NCI-H1417 treated with DMSO at 0.1 percent for 48 hours (cell line): ENCODE measurements around the gene SLC38A1.
A peak's percentile ranks its signal among the peaks of the same experiment; 100 is the strongest.

ENCODE experiments used
- DNase-seq: peaks from one replicate; lab custom pipeline; 2025; lab: John Stamatoyannopoulos, UW

SLC38A1 gene

DNA sequence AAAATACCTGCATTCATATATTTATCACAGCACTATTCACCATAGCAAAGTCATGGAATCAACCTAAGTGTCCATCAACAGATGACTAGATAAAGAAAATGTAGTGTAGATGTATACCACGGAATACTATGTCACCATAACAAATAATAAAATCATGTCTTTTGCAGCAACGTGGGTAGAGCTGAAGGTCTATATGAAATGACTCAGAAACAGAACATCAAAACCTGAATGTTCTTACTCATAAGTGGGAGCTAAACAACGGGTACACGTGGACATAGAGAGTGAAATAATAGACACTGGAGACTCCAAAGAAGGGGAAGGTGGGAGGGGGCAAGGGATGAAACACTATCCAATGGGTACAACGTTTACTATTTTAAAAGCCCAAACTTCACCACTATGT, 37.9 kb downstream of the SLC38A1 start:
- DNase-seq: no peak

DNA sequence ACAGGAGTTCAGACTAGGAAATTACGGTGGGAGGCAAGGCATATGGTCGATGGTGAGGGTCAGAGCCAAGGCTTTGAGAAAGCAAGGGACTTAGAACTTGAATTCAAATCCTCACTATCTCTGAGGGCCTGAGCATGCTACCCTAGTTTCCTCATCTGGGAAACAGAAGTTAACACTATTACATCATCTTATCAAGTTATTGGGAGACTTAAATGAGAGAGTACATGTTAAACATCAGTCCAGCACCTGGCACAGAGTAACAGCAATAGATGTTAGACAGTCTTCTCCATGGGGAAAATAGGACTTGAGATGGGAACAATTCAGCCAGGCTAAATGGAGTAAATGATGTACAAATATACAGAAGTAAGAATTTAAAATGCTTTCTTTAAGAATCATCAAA, 38.5 kb downstream of the SLC38A1 start:
- DNase-seq: no peak

DNA sequence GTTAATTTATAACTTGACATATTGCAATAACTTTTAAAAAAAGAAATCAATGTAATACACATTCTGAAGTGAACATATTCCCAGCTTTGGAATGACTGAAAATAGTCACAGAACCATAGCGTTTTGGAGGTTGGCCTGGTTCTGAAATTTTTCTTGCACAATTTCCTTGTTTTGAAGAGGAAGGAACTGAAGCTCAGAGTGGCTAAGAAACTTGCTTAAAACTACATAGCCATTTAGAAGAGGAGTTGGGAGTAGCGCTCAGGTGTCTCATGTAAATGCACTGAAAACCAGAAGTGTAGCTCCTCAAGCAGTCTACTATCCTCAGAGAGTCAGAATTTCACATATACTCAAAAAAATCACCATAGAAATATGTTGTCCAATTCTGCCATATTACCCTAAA, 41.2 kb downstream of the SLC38A1 start:
- DNase-seq: no peak

DNA sequence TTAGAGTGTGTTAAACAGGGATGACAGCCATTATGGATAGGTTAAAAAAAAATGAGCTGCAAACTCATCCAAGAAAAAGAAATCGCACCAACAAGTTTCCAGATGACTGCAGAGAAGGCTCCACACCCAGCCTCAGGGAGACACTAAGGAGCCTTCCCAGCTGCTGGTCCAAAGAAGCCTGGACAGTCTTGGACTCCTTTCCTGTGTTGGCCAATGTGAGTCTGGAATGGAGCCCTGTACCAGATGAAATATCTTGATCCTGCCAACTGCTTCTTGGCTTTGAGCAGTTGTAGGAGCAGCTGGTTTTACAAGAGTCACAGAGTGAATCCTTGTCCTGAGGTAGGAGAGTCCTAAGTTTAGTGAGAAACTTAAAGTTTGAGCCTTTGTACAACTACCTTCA, 44.5 kb downstream of the SLC38A1 start:
- no peak for DNase-seq

DNA sequence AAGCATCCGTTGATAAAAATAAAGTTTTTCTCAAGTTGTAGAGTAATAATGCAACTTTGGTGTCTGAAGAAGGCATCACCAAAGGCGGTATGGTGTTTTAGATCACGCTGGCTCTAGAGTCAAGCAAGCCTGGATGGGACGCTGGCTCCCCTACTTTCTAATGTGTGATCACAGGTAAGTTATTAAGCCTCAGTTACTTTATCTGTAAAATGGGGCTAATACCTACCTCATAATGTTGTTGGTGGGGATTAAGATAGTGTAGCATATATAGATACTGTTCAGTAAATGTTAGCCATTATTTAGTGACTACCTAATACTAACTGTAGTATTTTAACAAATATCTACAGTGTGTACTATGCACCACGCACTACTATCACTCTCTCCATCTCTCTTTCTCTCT, 45.8 kb downstream of the SLC38A1 start:
- DNase-seq: no peak

DNA sequence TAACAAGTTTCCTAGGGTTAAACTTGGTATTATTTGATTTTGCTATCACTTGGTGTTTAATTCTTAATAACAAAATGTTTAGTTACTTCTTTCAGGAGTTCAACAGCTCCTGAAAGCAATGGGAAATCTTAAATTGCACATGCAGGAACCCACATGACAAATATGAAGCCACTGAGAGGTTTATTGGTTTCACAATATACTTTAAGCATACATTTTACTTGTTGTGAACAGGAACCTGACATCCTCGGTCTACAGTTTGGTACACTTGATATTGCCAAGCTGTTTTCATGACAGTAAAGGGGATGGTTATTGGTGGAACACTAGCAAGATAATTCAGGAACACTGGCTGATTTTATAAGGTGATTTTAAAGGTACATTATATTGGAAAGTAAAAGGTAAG, 46.2 kb downstream of the SLC38A1 start:
- DNase-seq: no peak

DNA sequence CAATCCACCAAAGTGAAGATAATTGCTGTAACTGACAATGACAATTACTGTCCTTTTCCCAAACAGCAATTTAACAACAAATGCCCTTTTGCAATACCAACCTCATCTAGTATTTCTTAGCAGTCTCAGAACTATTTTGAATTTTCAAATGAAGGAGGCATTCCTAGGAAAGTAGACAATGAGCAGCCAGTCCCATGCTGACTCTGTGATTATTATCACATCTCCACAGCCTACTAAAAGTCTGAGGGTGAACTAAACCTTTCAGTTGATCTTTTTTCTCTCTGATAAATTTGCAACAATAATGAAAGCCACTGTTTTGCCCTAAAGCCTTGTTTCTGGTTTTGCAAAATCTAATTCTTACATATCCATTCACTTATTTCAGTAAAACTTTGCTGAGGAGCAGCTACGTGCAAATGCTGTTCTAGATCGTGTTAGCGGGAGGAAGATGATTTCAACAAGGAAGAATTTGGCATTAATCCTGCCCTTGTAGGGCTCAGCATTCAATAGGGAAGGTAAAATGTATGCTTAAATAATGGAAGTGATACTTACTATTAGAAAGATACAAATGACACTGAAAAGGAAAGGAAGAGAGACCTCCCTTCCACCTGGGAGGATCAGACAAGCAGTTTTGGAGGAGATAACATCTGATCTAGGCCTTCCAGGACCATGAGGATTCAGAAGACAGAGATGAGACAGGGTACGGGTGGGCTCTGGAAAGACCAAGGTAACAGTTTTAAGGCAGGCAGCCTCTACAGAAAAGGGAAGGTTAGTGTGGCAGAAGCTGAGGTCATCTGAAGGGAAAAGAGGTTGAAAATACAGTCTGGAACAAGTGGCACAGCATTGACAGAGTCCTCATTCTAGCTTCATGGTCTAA, 47.4 kb downstream of the SLC38A1 start:
- DNase-seq: no peak

DNA sequence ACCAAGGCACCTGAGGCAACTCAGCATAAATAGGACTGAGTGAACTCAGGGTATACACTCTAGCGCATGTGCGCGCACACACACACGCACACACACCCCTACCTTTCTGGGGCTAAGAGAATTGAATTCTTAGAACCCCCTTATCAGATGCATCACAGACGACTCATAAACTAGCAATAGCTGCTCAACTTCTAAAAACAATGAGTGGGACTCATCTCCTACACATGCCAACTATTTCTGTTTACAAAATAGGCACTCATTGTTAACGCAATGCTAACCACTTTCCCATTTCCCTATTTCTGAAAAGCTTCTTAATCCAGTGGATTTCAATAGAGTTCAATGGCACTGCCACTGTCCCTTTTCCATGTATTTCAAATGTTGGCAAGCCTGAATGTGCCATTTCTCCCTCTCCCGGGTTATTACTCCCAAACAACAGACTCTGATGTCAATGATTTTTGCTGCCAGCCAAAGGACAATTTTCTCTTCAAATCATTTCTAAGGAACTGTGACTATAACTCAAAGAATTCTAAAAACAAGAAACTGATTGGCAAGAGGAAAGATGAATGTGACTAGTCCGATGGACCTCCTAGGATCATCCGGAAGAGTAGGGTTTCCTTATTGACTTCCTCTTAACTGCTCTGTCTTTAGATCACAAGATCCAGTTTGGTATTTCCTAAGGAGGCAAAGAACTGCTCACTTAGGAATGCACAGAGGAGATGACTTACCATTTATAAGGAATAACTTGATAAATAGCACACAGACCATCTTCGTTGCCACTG, 48.8 kb downstream of the SLC38A1 start:
- no peak for DNase-seq

DNA sequence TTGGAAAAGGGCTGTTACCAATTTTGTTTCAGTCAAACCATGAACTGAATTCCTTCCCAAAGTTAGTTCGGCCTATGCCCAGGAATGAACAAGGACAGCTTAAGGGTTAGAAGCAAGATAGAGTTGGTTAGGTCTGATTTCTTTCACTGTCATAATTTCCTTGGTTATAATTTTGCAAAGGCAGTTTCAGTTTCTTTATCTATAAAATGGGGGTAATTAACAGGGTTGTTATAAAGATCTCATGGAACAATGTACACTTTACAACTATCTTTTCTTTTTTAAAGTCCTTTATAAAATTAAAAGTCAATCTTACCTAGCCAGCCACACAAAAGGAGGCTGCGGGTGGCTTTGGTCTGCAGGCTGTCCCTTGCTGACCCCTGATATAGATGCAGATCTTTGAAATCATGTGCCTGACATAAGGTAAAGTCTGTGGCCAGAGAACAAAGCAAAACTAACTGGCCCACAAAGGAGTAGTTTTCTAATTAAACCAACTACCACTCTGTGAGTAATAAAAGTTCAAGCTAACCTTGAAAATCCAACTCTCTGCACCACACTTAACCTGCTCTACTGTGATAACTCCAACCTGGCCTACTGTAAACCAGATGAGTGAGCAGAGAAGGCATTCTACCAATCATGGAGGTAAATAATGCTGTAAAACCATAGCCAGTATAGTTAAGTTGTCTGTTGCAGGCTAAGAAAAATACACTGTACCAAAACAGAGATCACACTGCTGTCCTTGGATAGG, 49.5 kb downstream of the SLC38A1 start:
- no peak for DNase-seq

DNA sequence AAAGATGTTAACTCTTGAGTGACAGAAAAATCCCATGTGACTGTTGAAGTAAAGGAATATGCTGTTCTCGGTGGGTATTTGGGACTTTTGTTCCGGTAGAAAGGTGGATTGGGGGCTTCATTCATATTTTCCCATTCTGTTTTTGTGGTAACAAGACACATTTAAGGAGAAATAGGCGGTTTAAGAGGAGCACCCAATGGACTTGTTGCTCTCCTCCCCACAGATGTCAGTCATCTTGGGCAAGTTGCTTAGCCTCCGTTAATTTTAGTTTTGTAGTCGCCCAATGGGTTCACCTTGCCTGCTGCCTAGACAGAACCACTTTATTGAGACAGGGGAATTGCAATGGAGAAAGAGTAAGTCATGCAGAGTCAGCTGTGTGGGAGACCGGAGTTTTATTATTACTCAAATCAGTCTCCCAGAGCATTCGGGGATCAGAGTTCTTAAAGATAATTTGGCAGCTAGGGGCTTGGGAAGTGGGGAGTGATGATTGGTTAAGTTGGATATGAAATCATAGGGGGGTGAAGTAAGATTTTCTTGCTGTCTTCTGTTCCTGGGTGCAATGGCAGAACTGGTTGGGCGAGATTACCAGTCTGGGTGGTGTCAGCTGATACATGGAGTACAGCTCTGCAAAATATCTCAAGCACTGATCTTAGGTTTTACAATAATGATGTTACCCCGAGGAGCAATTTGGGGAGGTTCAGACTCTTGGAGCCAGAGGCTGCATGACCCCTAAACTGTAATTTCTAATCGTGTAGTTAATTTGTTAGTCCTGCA, 50.3 kb downstream of the SLC38A1 start:
- DNase-seq: no peak

DNA sequence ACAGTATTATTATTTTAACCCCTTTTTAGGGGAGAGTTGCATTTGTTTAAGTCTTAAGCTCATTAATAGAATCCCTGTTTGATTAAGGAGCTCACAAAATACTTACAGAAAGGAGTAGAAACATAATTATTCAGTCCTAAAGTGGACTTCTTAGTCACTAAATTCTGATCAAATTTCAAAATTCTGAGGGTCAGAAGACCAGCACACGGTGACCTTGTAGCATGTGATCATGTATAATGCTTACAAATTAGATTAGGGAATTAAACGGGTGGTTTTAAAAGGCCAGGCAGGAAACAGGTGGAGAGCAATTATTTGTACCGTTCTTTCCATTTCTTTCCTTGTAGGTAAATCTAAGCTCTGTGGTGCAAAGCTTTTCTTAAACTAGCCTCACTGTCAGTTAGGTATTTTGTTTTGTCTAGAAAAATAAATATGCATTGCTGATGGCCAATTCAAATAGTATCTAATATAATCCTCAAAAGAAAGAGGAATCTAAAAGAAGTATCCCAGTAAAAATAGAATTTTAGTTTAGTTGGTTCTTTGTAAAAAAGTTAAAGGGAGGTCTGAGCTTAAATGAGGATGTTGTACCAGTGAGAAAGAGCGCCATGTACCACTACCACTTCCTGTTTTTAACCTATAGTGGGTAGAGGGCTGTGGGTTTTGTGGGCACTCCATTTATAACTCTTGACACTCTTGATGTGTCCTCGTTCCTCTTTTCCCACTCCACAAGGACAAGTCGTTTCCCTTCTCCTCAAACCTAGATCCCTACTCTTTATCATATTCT, 51.1 kb downstream of the SLC38A1 start:
- no peak for DNase-seq

DNA sequence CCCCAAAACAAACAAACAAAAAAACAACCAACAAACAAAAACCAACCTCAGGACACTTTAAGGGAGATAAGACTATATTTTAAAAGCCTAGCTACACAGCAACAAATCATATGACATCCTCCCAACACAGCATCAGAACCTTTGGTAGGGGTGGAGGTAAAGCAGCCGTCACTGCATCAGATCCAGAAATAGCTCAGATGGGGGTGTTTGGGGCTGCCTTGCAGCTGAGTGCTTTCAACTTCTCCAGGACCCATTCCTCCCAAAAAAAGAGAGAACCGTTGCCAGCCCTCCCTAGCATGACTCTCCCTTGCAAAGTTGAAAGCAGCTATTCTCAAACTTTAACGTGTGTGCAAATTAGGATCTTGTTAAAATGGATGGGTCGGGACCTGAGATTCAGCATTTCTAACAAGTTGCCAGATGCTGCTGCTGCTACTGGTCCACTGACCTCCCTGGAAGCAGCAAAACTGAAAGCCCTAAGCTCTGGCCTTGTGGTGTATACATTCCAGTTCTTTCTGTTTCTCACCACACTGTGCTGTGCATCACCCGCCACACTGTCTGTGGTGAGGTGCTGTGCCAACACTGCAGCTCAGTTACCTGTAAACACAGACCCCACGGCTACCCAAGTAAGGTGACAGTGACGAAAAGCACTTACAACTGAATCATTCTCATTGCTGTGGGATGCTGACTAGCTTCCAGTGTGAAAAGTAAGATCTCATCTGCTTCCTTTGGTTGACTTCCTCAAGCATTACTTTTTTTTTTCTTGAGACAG, 54.0 kb downstream of the SLC38A1 start:
- no peak for DNase-seq

DNA sequence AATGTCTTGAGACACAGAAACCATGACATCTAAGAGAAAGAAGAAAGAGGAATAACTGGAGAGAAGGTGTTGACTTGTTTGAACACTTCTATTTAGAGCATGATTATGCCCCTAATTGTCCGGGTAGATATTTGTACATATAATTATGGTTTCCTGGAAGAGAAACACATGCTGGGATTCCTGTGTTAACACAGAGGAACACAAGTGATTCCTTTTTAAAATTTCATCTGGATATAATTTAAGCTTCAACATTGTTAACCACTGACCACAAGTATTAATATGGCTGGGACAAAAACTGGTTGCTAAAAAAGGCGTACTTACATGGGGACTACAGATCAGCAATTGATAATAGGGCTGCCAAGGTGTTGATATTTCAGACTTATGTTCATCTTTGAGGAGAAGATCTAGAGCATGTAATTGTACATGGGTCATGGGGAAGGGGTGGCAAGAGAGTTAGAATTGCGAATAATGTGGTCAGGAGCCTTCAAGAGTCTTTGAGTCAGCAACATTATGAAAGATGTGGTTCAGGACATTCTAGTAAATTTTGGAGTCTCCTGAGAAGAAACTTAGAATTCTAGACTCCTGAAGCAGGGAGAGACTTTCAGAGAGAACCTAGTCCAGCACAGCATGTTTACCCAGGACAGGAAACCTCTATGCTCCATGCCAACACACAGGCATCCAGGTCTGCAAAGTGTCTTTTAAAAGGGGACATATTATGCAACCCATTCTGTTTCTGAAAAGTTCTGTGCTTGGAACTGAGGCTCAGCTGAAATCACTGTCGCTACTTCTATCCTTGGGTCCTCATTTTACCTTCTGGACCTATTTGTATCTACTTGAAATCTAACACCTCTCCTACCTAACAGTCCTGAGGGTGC, 56.5 kb downstream of the SLC38A1 start:
- no peak for DNase-seq

DNA sequence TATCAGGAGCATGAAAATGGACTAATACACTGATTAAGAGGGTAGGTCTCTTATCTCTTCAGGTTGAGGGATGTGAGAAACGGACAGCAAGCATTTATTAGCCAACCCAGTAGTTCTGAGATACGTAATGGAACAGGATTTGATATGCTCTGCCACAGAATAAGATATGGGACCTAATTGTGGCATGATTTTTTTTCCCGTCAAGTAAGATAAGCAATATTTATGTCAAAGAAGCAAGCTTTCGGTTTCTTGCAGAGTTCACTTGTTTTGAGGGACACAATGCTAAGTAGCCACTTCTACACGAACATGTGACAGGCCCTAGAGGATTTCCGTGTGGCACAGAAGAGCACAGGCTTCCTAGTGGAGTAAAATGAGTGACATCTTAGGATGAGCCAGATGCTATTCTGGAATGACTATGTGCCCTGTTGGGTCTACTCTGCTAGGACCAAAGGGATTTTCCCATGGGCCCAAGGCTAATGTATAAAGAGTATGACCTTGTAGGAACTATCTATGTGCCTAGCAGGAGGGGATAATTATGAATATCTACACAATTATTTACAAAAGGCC, 57.9 kb downstream of the SLC38A1 start:
- no peak for DNase-seq

DNA sequence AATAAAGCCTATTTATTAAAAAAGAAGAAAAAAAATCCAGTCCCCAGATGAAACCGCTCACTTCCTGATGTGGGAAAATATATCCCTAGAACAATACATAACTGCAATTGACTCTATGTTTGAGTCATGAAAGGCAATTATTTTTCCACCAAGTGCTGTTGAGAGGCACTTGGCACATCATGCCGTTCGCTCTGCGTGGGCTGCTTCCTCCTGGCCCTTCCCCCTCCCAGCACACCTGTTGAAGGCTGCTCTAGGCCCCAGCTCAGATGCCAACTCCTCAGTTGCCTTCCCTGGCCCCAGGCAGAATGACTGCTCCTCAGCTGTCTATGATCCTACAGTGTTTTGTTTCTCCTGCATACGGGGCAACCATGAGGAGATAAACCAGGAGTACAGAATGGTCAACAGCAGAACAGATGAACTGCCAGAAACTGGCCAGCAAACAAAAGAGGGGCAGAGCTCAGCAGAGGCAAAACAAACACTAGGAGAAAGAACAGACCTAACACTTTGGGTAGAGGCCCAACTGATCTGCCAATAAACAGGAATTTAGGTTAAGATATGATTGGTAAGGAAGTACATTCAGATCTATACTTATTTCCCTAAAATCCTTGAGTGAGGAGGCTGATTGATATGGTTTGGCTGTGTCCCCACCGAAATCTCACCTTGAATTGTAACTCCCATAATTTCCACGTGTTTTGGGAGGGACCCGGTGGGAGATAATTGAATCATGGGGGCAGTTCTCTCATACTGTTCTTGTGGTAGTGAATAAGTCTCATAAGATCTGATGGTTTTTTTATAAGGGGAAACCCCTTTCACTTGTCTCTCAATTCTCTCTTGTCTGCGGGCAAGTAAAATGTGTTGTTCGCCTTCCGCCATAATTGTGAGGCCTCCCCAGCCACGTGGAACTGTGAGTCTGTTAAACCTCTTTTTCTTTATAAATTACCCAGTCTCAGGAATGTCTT, 58.6 kb downstream of the SLC38A1 start:
- peak; percentile 93 for DNase-seq

DNA sequence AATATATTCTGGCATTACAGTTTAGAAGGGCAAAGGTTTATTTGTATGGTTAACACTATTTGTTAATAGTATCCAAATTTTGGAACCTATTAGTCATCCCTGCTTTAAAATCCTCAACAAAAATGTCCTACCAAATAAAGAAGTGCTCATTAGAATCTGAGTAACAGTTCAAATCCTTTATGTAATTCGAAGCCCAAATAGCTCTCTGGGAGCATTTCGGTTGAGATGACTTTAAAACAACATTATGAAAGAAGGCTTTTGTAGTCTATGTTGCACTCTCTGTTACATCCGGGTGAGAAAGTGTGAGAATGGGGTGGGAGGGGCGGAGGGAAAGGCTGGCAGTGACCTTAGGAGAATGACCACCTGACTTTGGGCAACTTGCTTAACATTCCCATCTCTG, 59.7 kb downstream of the SLC38A1 start:
- no peak for DNase-seq

DNA sequence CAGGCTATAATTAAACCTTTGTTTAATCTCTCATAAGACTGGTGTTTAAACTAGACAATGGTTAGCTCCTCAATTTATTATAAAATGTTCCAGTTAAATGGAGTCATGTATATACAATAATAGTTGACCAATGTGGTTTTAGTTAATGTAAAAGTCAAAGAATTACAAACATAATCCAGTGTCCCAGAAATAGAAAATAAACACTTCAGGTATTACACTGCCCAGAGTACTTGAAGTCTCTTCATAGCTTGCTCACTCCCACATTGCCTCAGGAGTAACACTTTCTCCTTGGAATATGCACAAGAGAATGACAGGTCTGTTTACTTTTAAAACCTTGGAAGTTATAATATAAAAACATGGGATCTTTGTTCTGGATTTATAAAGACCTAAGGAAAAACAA, 60.5 kb downstream of the SLC38A1 start:
- DNase-seq: peak; percentile 40

DNA sequence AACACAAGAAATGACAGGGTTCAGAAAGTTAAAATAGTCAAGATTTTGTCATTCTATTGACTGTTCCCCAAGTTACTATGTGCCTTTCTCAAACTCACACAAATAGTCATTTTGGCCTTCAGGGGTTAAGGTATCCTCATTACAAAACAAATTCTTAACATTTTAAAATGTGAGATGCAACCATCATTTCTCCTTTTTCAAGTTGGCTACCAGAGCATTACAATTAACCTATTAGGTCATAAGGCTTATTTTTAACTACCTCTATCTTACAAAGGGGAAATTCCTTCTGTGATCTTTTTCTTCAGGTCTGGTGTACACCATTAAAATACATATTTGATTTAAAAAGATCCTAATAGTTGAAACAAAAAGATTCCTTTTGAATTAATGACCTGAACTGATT, 61.2 kb downstream of the SLC38A1 start:
- no peak for DNase-seq
